GM21717 (cell line): ENCODE measurements around the gene MEIS2.

Source experiments
- ATAC-seq: cut with Tn5 transposase; IDR thresholded peaks from one replicate; pipeline ENCODE4 v1.9.1; 2021; ENCODE audit warnings: mild to moderate bottlenecking, moderate library complexity; ENCODE audit not compliant: unreplicated experiment

Gene MEIS2

GRCh38 chr15:36967929-36968328 is 132.4 kb downstream of the MEIS2 start:
- ATAC-seq = no peak

- no peak for ATAC-seq
These were observed 133.6 kb downstream of the MEIS2 start for GRCh38 chr15:36966708-36967107.

- ATAC-seq = no peak
These were observed 134.6 kb downstream of the MEIS2 start for GRCh38 chr15:36965570-36966342.

- no peak for ATAC-seq
These were observed 135.7 kb downstream of the MEIS2 start for GRCh38 chr15:36964626-36965025.

GRCh38 chr15:36961956-36962355 is 138.4 kb downstream of the MEIS2 start:
- no peak for ATAC-seq

GRCh38 chr15:36960947-36961227 is 139.5 kb downstream of the MEIS2 start:
- ATAC-seq = no peak

- ATAC-seq = no peak
These were observed 140.0 kb downstream of the MEIS2 start for GRCh38 chr15:36960179-36960946.

GRCh38 chr15:36959746-36960145 is 140.6 kb downstream of the MEIS2 start:
- ATAC-seq = no peak

GRCh38 chr15:36958606-36959005 is 141.7 kb downstream of the MEIS2 start:
- no peak for ATAC-seq

- no peak for ATAC-seq
These were observed 145.9 kb downstream of the MEIS2 start for GRCh38 chr15:36954486-36954885.

- no peak for ATAC-seq
These were observed 147.0 kb downstream of the MEIS2 start for GRCh38 chr15:36953346-36953745.

- no peak for ATAC-seq
These were observed 148.6 kb downstream of the MEIS2 start for GRCh38 chr15:36951731-36952247.

GRCh38 chr15:36950371-36950770 is 150.0 kb downstream of the MEIS2 start:
- no peak for ATAC-seq

- no peak for ATAC-seq
These were observed 151.4 kb downstream of the MEIS2 start for GRCh38 chr15:36948982-36949381.

GRCh38 chr15:36947035-36947719 is 153.2 kb downstream of the MEIS2 start:
- ATAC-seq = no peak

- ATAC-seq = no peak
These were observed 155.9 kb downstream of the MEIS2 start for GRCh38 chr15:36944442-36944841.

- no peak for ATAC-seq
These were observed 156.6 kb downstream of the MEIS2 start for GRCh38 chr15:36943508-36944361.

GRCh38 chr15:36942248-36942827 is 158.0 kb downstream of the MEIS2 start:
- no peak for ATAC-seq

- ATAC-seq = no peak
These were observed 158.6 kb downstream of the MEIS2 start for GRCh38 chr15:36941798-36942197.

- no peak for ATAC-seq
These were observed 159.6 kb downstream of the MEIS2 start for GRCh38 chr15:36940636-36941260.
